ENCODE data around the gene PDGFRA.

PDGFRA gene

DNA sequence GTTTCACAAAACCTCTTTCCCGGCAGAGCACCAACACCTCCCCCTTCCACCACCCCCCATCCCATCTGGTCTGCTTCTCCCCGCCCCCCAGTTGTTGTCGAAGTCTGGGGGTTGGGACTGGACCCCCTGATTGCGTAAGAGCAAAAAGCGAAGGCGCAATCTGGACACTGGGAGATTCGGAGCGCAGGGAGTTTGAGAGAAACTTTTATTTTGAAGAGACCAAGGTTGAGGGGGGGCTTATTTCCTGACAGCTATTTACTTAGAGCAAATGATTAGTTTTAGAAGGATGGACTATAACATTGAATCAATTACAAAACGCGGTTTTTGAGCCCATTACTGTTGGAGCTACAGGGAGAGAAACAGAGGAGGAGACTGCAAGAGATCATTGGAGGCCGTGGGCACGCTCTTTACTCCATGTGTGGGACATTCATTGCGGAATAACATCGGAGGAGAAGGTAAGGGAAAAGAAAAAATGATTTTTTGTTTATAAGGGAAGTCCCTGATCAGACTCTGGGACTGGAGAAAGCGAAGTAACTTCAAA lies at the start of gene PDGFRA:
TSS of gene PDGFRA (plus strand) at position 333 of the 541 bp plus-strand sequence. CDS start 29,476 bp downstream, outside the sequence.
- DNase-seq: peak; percentile 23

DNA sequence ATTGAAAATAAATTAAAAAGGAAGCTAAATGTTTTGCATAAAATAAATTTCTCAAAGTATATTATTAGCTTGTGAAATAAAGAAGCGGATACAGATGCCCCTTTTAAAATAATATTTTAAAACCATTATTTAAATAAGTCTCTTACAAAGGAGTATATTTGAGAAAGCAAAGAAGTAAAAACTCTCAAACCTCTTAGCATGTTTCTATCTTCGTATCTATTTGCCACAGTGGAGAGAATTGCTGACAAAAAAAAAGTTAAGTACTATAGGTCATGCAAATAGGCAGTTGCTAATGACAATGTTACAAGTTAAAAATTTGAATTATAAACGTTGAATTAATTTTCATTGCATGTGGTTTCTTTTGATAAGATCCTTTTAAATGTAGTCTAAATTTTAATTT lies 44.5 kb upstream of the PDGFRA start:
- no peak for DNase-seq

DNA sequence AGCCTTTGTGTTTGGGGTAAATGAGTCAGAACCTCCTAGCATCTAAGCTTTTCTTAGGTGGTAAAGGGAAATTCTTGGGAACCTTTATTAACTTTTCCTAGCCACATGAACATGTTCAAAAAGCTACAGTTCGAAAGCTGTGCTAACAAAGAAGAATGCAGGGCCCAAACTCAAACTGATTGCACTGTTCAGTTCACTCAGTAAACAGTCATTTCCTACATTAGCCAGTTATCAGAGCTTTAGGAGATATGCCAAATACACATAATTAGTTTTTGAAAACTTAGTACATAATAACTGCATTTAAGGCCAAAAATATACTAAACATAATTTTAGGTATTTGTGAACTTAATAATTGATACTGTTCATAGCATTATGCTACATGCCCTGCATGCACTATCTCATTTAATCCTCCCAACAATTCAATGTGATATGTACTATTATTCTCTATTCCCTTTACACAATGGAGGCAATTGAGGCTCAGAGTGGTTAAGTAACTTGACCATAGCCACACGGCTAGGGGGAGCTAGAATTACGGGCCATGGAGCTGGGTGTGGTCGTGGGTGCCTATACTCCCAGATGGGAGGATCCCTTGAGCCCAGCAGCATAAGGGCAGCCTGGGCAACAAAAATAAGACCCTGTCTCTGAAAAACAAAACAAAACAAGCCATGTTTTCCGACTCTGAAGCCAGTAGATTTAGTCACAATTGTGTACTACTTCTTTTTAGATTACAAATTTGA lies 43.9 kb upstream of the PDGFRA start:
- no peak for DNase-seq

DNA sequence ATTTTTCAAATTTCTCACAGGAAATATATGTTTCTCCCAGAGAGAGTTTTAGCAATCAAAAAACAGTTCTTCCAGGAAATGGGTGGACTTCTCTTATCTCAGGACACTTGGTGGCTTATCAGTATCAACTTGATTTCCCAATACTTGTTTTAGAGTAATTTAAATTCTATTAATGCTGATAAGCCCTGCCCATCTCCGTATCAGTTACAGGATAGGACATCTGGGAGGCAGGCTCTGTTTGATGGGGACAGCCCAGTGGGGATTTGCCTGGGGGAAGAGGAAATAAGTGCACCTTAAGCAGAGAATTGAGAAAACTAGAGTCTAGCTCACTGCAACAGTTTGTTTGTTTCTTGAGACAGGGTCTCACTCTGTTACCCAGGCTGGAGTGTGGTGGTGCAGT lies 43.2 kb upstream of the PDGFRA start:
- no peak for DNase-seq

DNA sequence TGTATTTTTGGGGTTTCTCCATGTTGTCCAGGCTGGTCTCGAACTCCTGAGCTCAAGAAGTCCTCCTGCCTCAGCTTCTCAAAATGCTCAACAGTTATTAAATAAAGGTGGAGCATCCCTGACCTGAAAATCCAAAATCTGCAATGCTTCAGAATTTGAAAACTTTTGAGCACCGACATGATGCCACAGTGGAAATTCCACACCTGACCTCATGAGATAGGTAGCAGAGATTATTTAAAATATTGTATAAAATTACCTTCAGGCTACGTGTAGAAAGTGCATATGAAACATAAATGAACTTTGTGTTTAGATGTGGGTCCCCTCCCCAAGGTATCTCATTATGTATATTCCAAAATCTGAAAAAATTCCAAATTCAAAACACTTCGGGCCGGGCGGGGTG lies 42.7 kb upstream of the PDGFRA start:
- DNase-seq: no peak

DNA sequence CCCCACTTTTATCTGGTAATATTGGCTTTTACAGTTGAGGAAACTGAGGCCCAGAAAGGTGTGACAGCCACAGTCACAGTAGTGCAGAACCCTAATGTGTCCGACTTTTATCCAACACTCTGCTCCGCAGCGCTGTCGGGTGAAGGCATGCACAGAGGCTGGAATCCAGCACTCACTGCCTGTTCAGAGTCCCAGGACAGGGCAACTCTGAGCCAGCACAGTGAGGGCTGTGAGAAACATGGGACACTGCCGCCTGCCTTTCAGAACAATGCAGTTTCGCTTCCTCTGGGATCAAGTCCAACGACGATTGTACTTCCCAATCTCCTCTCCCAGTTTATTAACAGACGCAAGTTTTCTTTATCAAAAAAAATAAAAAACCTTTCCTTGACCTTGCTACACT lies 41.9 kb upstream of the PDGFRA start:
- no peak for DNase-seq

DNA sequence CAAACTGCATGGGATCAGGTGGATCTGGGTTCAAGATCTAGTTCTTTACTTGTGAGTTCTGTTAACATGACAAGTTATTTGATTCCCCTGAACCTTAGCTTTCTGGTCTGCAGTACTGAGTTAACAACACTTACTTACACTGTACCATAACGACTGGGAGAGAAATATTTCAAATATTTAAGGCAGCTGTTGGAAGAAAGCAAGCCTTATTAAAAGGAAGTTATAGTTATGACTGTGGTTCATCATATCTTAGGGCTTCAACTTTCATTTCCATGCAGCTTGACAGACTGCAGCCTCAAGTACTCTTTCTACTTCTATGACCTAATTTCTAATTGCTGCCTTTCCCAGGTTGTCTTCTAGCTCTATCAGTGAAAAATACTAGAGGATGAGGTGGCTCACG lies 40.0 kb upstream of the PDGFRA start:
- no peak for DNase-seq

DNA sequence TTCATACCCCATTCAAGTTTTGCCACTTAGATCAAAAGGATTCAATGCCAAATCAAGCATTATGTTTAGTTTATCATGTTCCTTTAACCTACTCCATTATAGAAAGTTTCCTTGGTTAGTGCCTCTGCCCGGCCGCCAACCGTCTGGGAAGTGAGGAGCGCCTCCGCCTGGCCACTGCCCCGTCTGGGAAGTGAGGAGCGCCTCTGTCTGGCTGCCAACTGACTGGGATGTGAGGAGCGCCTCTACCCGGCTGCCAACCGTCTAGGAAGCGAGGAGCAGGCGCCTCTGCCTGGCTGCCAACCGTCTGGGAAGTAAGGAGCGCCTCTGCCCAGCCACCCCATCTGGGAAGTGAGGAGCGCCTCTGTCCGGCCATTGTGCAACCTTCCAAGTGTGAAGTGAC lies 36.3 kb upstream of the PDGFRA start:
- DNase-seq: no peak

DNA sequence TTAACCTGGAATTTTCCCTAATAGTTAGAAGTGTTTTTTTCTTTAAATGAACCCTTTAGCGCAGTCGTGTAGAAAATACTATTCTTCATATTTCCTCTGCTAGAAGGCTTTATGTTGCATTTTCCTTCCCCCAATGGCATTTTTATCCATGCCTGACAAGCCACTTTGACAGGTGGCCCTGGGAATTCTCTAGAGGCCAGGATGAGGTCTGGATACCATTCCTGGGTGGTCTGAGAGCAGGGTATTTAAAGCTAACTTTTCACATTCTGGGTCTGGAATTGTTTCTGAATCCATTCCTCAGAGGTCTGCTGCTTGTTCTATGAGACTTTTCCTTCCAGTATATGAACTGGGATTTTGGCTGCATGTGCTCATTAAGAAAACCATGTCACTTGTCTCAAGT lies 31.2 kb upstream of the PDGFRA start:
- DNase-seq: peak; percentile 23

DNA sequence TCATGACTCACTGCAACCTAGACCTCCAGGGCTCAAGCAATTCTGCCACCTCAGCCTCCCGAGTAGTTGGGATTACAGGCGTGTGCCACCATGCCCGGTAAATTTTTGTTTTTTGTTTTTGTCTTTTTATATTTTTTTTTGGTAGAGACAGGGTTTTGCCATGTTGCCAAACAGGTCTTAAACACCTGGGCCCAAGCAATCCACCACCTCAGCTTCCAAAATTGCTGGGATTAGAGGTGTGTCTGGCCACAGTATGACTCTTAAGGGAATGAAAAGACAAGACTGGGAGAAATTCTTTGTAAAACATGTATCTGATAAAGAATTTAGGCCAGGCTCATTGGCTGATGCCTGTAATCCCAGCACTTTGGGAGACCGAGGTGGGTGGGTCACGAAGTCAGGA lies 29.2 kb upstream of the PDGFRA start:
- DNase-seq: no peak

DNA sequence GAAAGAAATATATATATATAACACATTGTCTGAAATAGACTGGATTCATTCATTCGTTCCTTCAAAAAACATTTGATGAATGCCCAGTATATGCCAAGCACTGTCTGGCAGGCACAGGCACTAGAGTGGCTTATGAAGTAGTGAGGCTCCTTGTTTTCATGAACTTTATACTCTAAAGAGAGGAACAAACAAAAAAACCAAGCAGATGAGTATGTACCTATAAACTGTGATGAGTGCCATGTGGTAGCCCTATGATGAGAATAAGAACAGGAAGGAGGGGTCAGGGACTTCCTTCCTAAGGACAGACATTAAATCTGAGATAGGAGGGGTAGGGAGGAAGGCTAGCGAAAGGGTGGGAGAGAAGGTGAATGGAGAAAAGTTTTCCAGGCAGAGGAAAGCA lies 19.5 kb upstream of the PDGFRA start:
- DNase-seq: no peak

DNA sequence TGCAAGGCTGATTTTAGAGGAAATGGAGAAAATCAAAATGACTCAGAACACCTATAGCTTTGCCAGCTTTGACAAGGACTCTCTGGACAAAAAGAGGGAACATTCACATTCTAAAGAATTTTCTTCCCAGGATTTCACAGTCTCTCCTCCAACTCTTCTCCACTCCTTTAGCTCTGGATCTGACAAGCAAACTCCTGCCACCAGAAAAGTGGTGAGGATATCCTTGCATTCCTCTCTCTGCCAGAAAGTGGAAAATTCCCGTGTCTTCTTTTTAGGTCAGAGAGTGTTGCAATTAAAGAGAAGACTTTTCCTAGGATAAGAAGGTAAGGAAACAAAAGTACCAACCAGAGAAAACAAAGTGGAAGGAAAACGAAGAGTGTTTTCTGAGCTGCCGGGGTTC lies 16.1 kb upstream of the PDGFRA start:
- no peak for DNase-seq

DNA sequence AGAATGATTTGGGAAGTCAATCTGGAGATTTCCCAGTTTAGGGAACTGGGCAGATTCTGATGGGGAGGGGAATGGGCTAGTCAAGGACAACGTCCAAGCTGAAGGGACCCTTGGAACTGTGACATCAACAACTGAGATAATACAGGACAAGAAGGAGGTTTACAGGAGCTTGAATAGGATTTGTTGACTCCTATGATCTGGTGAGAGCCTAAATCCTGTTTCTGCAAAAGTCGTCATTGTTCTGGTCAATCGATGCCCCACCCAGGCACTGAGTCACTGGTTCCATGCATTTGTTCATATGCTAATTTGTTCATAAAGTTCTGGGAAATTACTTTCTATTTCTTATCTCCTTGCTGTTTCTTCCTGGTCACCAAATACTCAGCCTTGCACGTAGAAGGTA lies 15.3 kb upstream of the PDGFRA start:
- no peak for DNase-seq

DNA sequence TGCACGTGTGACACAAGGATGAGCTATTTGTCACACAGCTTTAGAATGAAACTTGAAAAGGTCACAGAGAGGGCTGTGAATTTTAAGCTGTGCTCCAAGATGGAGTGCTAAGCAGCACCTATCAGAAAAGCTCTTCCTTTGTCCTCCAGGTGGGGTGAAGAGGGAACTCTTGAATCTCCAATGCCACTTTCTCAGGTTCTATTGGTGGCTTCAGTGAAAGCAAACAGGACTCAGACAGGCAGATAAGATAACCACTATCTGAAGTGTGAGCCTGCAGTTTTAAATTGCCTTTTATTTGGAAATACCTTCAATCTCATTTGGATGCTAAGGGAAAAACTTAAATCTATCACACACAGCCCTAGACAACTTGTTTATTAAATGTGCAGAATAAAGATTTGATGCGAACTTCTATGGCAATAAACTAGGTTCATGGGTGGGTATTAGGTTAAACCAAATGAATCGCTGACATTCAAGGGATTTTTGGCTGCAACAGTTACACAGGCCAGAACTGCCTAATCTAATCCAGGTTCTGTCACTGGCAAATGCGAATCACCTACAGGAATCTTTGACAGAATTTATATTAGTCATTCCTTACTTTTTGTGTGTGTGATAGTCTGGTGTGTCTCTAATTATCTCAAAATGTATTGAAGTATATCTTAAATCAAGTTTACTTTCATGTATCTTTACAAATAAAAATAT lies 13.6 kb upstream of the PDGFRA start:
- DNase-seq: no peak

DNA sequence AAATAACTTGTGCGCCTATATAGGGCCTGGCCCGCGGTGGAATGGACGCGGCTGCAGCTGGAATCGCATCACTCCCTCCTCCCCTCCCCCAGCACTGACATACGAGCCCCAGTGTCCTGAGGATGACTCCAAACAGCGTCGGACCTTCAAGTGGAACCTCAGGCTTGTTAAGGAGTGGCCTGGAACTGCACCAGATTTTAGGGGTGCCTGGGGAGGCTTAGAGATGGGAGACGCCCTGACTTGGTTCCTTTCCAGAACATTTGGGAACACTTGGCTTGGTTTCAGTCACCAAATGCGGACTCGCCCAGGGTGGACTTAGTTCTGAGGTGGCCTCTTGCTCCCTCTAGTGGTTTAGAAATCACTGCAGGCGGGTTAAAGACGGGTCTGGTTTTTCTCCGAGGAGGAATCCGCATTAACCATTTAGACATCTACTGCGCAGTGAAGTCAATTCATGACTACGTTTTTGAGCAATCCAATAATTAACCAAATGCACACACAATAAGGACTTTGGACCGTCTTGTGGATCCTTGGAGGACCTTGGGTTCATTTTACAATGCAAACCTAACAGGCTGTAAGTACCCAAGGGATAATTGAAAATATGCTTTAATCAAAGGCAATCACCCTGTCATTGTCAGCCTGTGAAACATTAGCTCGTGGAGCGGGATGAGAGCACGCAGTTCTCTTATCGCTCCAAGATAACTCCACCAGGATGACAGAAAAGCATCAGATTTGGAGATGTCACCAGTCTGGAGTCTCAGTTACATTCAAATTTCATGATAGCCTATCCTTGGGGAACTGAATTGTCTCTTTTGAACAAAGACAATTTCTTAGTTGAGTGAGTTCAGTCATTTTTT lies 11.2 kb upstream of the PDGFRA start:
- DNase-seq: peak; percentile 92

DNA sequence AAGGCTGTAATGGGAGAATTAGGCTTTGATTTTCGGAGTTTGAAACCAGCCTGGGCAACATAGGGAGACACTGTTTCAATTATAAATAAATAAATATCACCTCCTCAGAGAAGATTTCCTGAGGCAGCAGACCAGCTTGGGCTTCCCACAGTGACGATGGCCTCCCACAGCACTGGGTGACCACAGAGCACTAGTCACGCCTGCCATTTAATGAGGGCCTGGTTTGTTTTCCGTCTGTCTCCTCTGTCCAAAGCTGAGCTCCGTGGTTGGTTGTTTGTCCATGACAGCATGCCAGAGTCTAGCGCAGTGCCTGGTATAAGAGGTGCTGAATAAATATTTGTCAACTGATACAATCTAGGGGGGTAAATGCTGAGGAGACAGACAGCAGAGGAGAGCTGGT lies 10.4 kb upstream of the PDGFRA start:
- no peak for DNase-seq

DNA sequence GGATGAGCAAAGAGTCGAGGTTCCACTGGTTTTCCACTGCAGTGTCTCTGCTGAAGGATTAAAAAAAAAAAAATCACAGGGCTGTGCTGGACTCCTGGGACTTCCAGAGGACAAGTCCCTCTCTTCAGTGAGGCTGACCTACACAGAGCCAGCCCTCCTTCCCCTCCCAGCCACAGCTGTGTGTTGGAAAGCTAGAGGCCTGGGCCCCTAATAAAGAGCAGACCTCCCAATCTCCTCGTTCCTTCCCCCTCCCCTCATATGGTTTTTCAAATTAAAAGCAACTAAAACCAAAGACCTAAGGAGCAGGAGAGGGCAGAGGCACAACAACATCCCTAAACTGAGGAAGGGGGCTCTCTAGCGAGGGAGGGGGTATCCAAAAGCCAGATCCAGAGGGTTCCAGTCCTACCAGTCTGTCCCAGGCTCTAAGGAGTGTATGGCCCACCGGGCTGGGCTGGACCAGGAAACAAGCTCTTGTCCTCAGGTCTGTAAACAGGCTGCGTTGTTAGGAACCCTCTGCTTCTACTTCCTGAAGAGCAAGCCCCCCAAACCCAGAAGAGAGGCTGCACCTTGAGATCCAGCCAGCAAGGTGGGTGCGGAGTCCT lies 4.0 kb upstream of the PDGFRA start:
- peak; percentile 42 for DNase-seq

DNA sequence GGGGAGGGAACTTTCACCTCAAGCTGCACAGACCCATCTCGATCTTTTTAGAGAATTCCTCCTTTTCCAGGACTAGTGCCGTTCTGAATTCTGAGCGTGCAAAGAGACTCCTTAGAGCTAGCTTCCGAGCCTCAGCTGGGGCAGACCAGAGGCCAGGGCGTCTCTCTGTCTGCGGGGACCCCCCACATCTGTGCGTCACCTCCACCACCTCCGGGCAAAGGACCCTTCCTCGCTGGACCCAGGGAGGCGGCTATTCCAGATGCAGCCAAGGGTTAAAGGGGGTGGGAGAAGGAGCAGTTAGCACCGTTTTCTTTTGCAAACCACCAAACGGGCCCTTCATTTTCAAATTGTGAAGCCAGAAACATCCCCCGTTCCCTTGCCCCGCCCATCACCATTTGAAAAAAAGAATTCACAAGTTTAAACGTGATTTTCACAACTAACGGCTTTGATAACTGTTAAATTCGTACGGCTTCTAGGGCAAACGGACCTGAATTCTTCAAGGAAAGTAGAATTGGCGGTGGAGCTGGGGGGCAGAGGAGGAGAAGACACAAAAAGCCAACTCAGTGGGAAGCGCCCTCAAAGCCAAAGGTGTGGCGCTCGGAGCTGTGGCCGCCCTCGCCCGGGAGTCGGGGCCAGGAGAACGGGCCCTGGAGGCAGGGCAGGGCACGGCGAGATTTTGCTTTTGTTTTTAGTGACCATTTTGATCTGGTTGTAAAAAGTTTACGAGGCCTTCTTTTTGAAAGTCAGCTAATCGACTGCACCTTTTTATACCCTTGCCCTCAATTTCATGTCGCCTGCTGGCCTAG lies 3.3 kb upstream of the PDGFRA start:
- DNase-seq: peak; percentile 67

DNA sequence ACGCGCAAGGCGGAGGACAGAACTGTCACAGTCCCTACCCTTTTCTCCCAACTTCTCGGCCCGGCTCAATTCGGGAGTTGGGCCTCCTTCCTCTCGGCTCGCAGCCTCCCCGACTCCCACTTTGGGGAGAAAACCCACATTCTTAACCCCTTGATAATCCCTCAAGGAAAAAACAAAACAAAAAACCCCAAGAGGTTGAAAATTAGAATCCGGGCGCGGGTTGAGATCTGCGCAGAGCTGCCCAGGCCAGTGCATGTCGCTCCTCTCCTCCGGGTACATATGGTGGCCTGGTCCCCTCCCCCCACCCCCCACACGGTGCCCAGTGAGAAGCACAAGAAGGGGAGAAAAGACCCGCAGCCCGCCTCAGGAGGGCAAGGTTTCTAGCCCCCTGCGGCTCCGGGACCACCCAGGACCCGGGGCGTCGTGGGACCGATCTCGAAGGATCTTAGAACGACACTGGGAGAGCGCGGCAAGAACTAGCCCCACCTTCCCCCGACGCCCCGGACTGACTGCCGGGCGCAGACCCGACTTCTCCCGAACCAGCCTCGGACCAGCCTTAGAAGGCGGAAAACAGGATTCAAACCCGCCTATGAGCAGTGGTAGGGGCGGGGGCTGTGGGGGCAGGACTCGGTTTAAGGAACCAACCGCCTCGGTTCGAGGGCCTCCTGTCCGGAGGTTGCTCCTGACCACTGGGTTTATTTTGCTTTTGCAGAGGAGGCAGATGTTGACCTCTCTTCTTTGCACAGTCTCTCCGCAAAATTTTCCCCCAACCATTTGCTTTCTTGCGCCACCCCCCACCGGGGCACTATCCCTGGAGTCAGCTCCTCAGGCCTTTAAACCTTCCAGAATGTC lies 2.5 kb upstream of the PDGFRA start:
- DNase-seq: peak; percentile 69

DNA sequence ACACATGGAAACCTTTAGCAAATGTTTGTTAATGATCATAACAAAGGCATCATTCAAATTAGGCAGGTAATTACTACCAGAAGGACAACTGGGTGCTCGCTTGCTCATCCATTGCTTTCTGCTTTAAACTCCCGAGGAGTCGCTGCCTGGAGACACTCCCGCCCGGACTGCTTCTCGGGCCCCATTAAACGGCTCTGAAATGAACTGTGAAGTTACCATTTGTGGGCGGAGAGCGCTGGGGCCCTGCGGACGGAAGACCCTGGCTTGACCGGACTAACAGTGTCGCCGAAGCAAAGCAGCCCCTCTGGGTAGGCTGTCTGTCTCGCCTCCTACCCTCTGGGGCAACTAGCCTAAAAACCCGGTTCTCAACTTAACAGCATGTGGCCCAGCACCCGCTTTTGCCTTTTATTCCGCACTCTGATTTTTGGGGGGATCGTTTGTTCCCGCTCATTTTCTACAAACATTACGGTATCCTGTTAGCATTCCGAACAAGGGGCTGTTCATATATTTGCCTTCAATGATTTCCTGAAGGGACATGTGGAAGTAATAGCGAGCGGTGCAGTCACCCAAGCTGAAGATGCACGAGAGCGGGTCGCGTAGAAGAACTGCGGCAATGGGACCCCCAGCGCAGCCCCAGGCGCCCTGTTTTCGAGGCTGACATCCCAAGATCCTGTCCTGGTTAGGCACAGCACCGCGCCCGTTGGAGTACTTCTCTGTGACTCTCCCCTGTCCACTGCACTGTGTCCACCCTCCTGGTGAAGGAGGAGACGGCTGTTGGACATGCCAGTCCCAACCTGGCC lies 1.6 kb upstream of the PDGFRA start:
- peak; percentile 92 for DNase-seq

Data from retina (tissue), 1 donor.